Lower leg skin (tissue), 4 donors: Measurements from ENCODE around the gene SPATA19. TPM values are rescaled to one million over a fixed set of nuclear protein-coding genes. Genes with fewer than 3 reads are reported as not detected.

Source experiments
- DNase-seq, 2 donors: peaks; one replicate each; pipeline ENCODE4 v3.0.0-alpha.2; 2019; ENCODE audit warnings: low spot score in 2 of 2
- H3K4me3 ChIP-seq: fragments of 200-600 bp; sonication (generic); 2 replicates; pipeline ENCODE4 v1.5.1; 2017; ENCODE audit warnings: mild to moderate bottlenecking, low read depth; ENCODE audit not compliant: poor library complexity, severe bottlenecking
- CTCF ChIP-seq, 3 donors: fragments of 450-650 bp; IDR thresholded peaks; one replicate each; pipeline ENCODE4 v1.5.1; 2016; ENCODE audit warnings: antibody characterized with exemption in 3 of 3, mild to moderate bottlenecking in 3 of 3, moderate library complexity in 2 of 3
- POLR2A ChIP-seq, 2 donors: fragments of 450-650 bp; IDR thresholded peaks; one replicate each; pipeline ENCODE4 v1.6.1; 2016 to 2017; ENCODE audit warnings: antibody characterized with exemption in 2 of 2, mild to moderate bottlenecking in 1 of 2, moderate library complexity in 1 of 2
- WGBS, 2 donors: methylation state at CpG; one replicate each; pipeline ENCODE4 v1.1.5; 2018; 5-methylcytosine and 5-hydroxymethylcytosine counted together
- intact Hi-C: fragments of 100-400 bp; cut with DNase I; formaldehyde crosslinking; loops from one replicate; pipeline ENCODE4 v1.15.0; 2023; ENCODE audit warnings: low total_unique reads
- total RNA-seq, 4 donors: library from RNA; depleted of rRNA; stranded (reverse); fragments of >200 nt; gene quantifications; one replicate each; pipeline ENCODE4 v1.1.0, GENCODE V29; 2016

Gene SPATA19
- total RNA-seq, 4 donors from 2014 or later: not detected

- no peak overlapping the region for H3K4me3 ChIP-seq
- TF ChIP-seq POLR2A (IDR thresholded peaks at IDR 0.05) (no peak), CTCF (IDR thresholded peaks at IDR 0.05) (no peak)
- intact Hi-C loops: no loop called here
- WGBS, 2 donors: 93% methylated on average over 10 of the region's 10 CpGs
- peak in 1 of 2 donors; percentile 52 for DNase-seq
These were observed 49.1 kb downstream of the SPATA19 start for GRCh38 chr11:133796043-133796795.

- no peak for DNase-seq
- intact Hi-C loops: no loop called here
- TF ChIP-seq POLR2A (IDR thresholded peaks at IDR 0.05) (no peak), CTCF (IDR thresholded peaks at IDR 0.05) (no peak)
- H3K4me3 ChIP-seq: no peak overlapping the region
- WGBS, 2 donors: 85 to 90% methylated on average over 2 of the region's 2 CpGs
These were observed 50.2 kb downstream of the SPATA19 start for GRCh38 chr11:133795088-133795487.

GRCh38 chr11:133794205-133794604, 51.1 kb downstream of the SPATA19 start:
- H3K4me3 ChIP-seq: no peak overlapping the region
- intact Hi-C loops: no loop called here
- peak in 1 of 2 donors; percentile 28 for DNase-seq
- no peak for TF ChIP-seq POLR2A (IDR thresholded peaks at IDR 0.05)
- TF ChIP-seq CTCF (IDR thresholded peaks at IDR 0.05): no peak
- WGBS, 2 donors: 86 to 93% methylated on average over 2 of the region's 2 CpGs

- intact Hi-C loops: no loop called here
- no peak for TF ChIP-seq POLR2A (IDR thresholded peaks at IDR 0.05)
- TF ChIP-seq CTCF (IDR thresholded peaks at IDR 0.05): no peak
- 42 to 47% methylated on average over 7 of the region's 7 CpGs for WGBS, 2 donors
- DNase-seq: peak in 1 of 2 donors; percentile 42
- no peak overlapping the region for H3K4me3 ChIP-seq
These were observed 51.9 kb downstream of the SPATA19 start for GRCh38 chr11:133793271-133794035.

- no peak overlapping the region for H3K4me3 ChIP-seq
- 61 to 85% methylated on average over 5 of the region's 5 CpGs for WGBS, 2 donors
- TF ChIP-seq CTCF (IDR thresholded peaks at IDR 0.05) (no peak), POLR2A (IDR thresholded peaks at IDR 0.05) (no peak)
- DNase-seq: no peak
- intact Hi-C loops: no loop called here
These were observed 54.3 kb downstream of the SPATA19 start for GRCh38 chr11:133790995-133791394.

Other genes starting within 250 kb of the SPATA19 start
- gene IGSF9B, start 111.5 kb upstream of the SPATA19 start, total RNA-seq: 10 to 100 TPM in 1 of 4 donors, 1 to 10 TPM in 3; 5.2 to 14.5 (median 8.0) TPM
- gene JAM3, start 223.6 kb upstream of the SPATA19 start, total RNA-seq: 10 to 100 TPM; 12.8 to 22.4 (median 15.1) TPM